Pulmonary artery endothelial cell (primary cell): ENCODE measurements around the gene CFAP57. TPM values are rescaled to one million over a fixed set of nuclear protein-coding genes. Genes with fewer than 3 reads are reported as not detected.
A peak's percentile ranks its signal among the peaks of the same experiment; 100 is the strongest.

Experiments used
- DNase-seq: peaks from one replicate; pipeline ENCODE4 v3.0.0-alpha.2; 2011; ENCODE audit warnings: low read depth, low spot score
- total RNA-seq: library from RNA; depleted of rRNA; stranded (reverse); fragments of >200 nt; gene quantifications from 2 replicates; pipeline ENCODE4 v1.2.3, GENCODE V29; 2014

Gene CFAP57
- total RNA-seq, 1 donor from 2014 or later: 0.20 TPM

GRCh38 chr1:43225168-43225567 is 53.0 kb downstream of the CFAP57 start:
- no peak for DNase-seq

- DNase-seq: peak; percentile 48
These were observed 55.1 kb downstream of the CFAP57 start for GRCh38 chr1:43227143-43227764.

GRCh38 chr1:43229826-43230780 is 58.0 kb downstream of the CFAP57 start:
- DNase-seq: no peak

- peak; percentile 66 for DNase-seq
These were observed 59.9 kb downstream of the CFAP57 start for GRCh38 chr1:43232074-43232473.

GRCh38 chr1:43232482-43232881 is 60.4 kb downstream of the CFAP57 start:
- no peak for DNase-seq

- DNase-seq: no peak
These were observed 61.5 kb downstream of the CFAP57 start for GRCh38 chr1:43233631-43234030.

- DNase-seq: no peak
These were observed 62.1 kb downstream of the CFAP57 start for GRCh38 chr1:43234267-43234666.

- no peak for DNase-seq
These were observed 62.9 kb downstream of the CFAP57 start for GRCh38 chr1:43235040-43235439.

GRCh38 chr1:43235451-43236121 is 63.5 kb downstream of the CFAP57 start:
- no peak for DNase-seq

GRCh38 chr1:43237121-43237520 is 65.0 kb downstream of the CFAP57 start:
- no peak for DNase-seq

GRCh38 chr1:43238085-43238484 is 66.0 kb downstream of the CFAP57 start:
- DNase-seq: peak; percentile 44

- DNase-seq: no peak
These were observed 66.9 kb downstream of the CFAP57 start for GRCh38 chr1:43238991-43239469.

GRCh38 chr1:43239484-43239883 is 67.4 kb downstream of the CFAP57 start:
- no peak for DNase-seq

GRCh38 chr1:43241413-43241836 is 69.3 kb downstream of the CFAP57 start:
- no peak for DNase-seq

GRCh38 chr1:43243299-43243698 is 71.2 kb downstream of the CFAP57 start:
- DNase-seq: no peak

GRCh38 chr1:43246466-43247213 is 74.5 kb downstream of the CFAP57 start:
- no peak for DNase-seq

GRCh38 chr1:43247256-43247921 is 75.3 kb downstream of the CFAP57 start:
- no peak for DNase-seq

- no peak for DNase-seq
These were observed 78.2 kb downstream of the CFAP57 start for GRCh38 chr1:43250351-43250761.

GRCh38 chr1:43251024-43251423 is 78.9 kb downstream of the CFAP57 start:
- DNase-seq: no peak

GRCh38 chr1:43252225-43252624 is 80.1 kb downstream of the CFAP57 start:
- DNase-seq: no peak

- DNase-seq: no peak
These were observed 81.0 kb downstream of the CFAP57 start for GRCh38 chr1:43253173-43253572.
